Gastrocnemius medialis (tissue), 4 donors: ENCODE measurements around the gene MTREX. TPM values are rescaled to one million over a fixed set of nuclear protein-coding genes. Genes with fewer than 3 reads are reported as not detected.
A peak's percentile ranks its signal among the peaks of the same experiment; 100 is the strongest.

Source experiments
- ATAC-seq, 2 donors: fragments of 150-250 bp; one replicate each; pipeline ENCODE4 v1.9.1; 2016
- DNase-seq, 2 donors: peaks; one replicate each; pipeline ENCODE4 v3.0.0-alpha.2; 2019
- H3K27ac ChIP-seq, 4 donors: fragments of 200-600 bp; sonication (generic); 1 replicate in 1 of 4; 2 replicates in 3 of 4; pipeline ENCODE4 v1.5.1; 2016 to 2018; ENCODE audit warnings: mild to moderate bottlenecking in 2 of 4, moderate library complexity in 1 of 4
- H3K27me3 ChIP-seq, 3 donors: fragments of 200-600 bp; sonication (generic) in 2 of 3; 1 replicate in 1 of 3; 2 replicates in 2 of 3; pipeline versions ENCODE4 v1.5.1 to v1.6.0; 2016 to 2019; ENCODE audit warnings: mild to moderate bottlenecking in 1 of 3, moderate library complexity in 1 of 3
- H3K36me3 ChIP-seq, 2 donors: fragments of 200-600 bp; sonication (generic) in 1 of 2; one replicate each; pipeline ENCODE4 v1.5.1; 2017 to 2018
- H3K4me1 ChIP-seq, 2 donors: fragments of 200-600 bp; sonication (generic) in 1 of 2; one replicate each; pipeline ENCODE4 v1.5.1; 2016 to 2017; ENCODE audit warnings: mild to moderate bottlenecking in 2 of 2
- H3K4me3 ChIP-seq, 4 donors: fragments of 200-600 bp; sonication (generic) in 3 of 4; 1 replicate in 1 of 4; 2 replicates in 3 of 4; pipeline ENCODE4 v1.5.1; 2016 to 2019; ENCODE audit warnings: mild to moderate bottlenecking in 2 of 4
- H3K9me3 ChIP-seq, 3 donors: fragments of 200-600 bp; sonication (generic) in 2 of 3; 1 replicate in 1 of 3; 2 replicates in 2 of 3; pipeline ENCODE4 v1.5.1; 2016 to 2019
- CTCF ChIP-seq, 5 experiments: fragments of 450-650 bp in 3 of 5; fragments of 200-600 bp in 2 of 5; sonication (generic) in 2 of 5; IDR thresholded peaks in 4 of 5; conservative IDR thresholded peaks in 1 of 5; 1 replicate in 4 of 5; 2 replicates in 1 of 5; pipeline ENCODE4 v1.5.1; 2016 to 2019; ENCODE audit warnings: antibody characterized with exemption in 5 of 5, mild to moderate bottlenecking in 3 of 5, moderate library complexity in 3 of 5
- POLR2A ChIP-seq, 2 donors: fragments of 450-650 bp; IDR thresholded peaks; one replicate each; pipeline ENCODE4 v1.6.1; 2017; ENCODE audit warnings: antibody characterized with exemption in 2 of 2, mild to moderate bottlenecking in 2 of 2, moderate library complexity in 2 of 2
- in situ Hi-C, 4 donors: fragments of 200-750 bp; cut with MboI; loops; one replicate each; pipeline versions ENCODE4 v1.15.0 to v1.8.0; 2017; ENCODE audit warnings: low sequenced_read_pairs in 4 of 4
- intact Hi-C: fragments of 100-400 bp; cut with DNase I; formaldehyde crosslinking; loops from one replicate; pipeline ENCODE4 v1.15.1; 2023; ENCODE audit warnings: low total_unique reads
- total RNA-seq, 4 donors: library from RNA; depleted of rRNA; stranded (reverse); fragments of >200 nt; gene quantifications; one replicate each; pipeline versions ENCODE4 v1.1.0 to v1.2.3, GENCODE V29; 2016

MTREX gene
- total RNA-seq, 4 donors from 2014 or later: 92.4 to 124 (median 109) TPM

GRCh38 chr5:55454282-55454681 lies 146.5 kb downstream of the MTREX start:
- Histone ChIP-seq H3K36me3 (no peaks in the 10 kb centered on the region), H3K27me3 (no peaks in the 10 kb centered on the region), H3K27ac (peak overlapping the region in 2 of 4 donors; percentile 7 to 41), H3K9me3 (no peaks in the 10 kb centered on the region), H3K4me1 (peaks cover 28 to 32% of the 10 kb centered on the region in 2 donors), H3K4me3 (no peak overlapping the region)
- ATAC-seq (no peak), DNase-seq (no peak)
- intact Hi-C loops: no loop called here
- TF ChIP-seq POLR2A (IDR thresholded peaks at IDR 0.05) (no peak), CTCF (IDR thresholded peaks at IDR 0.05 in 4 of 5, conservative IDR thresholded peaks at IDR 0.05 in 1 of 5) (no peak)
- in situ Hi-C loops: no loop called here

- no peak for DNase-seq
Measured at GRCh38 chr5:55456216-55456895, 148.6 kb downstream of the MTREX start.

GRCh38 chr5:55459572-55459971 lies 151.8 kb downstream of the MTREX start:
- no peak for TF ChIP-seq CTCF (IDR thresholded peaks at IDR 0.05 in 4 of 5, conservative IDR thresholded peaks at IDR 0.05 in 1 of 5)
- no peak for TF ChIP-seq POLR2A (IDR thresholded peaks at IDR 0.05)
- Histone ChIP-seq H3K36me3 (peaks cover 0 to 3% of the 10 kb centered on the region in 2 donors), H3K9me3 (no peaks in the 10 kb centered on the region), H3K27me3 (no peaks in the 10 kb centered on the region), H3K4me1 (peaks cover 0 to 2% of the 10 kb centered on the region in 2 donors), H3K27ac (no peak overlapping the region), H3K4me3 (no peak overlapping the region)
- no peak for DNase-seq
- ATAC-seq: no peak
- intact Hi-C loops (no loop called here), in situ Hi-C loops (no loop called here)

More at GRCh38 chr5:55456216-55456895, 148.6 kb downstream of the MTREX start:
- H3K9me3 ChIP-seq: no peaks in the 10 kb centered on the region
- H3K36me3 ChIP-seq: no peaks in the 10 kb centered on the region
- H3K27ac ChIP-seq: peak overlapping the region in 2 of 4 donors; percentile 6 to 29
- no peak for TF ChIP-seq CTCF (IDR thresholded peaks at IDR 0.05 in 4 of 5, conservative IDR thresholded peaks at IDR 0.05 in 1 of 5)
- no peak for TF ChIP-seq POLR2A (IDR thresholded peaks at IDR 0.05)
- intact Hi-C loops: no loop called here
- no peak overlapping the region for H3K4me3 ChIP-seq
- H3K4me1 ChIP-seq: peaks cover 18% of the 10 kb centered on the region in 2 donors
- H3K27me3 ChIP-seq: no peaks in the 10 kb centered on the region
- no peak for ATAC-seq
- in situ Hi-C loops: no loop called here

- TF ChIP-seq POLR2A (IDR thresholded peaks at IDR 0.05): no peak
- no peak for TF ChIP-seq CTCF (IDR thresholded peaks at IDR 0.05 in 4 of 5, conservative IDR thresholded peaks at IDR 0.05 in 1 of 5)
- no peaks in the 10 kb centered on the region for H3K9me3 ChIP-seq
- H3K27ac ChIP-seq: peak overlapping the region in 3 of 4 donors; percentile 13 to 36 (median 36)
- peaks cover 3 to 17% of the 10 kb centered on the region in 2 donors for H3K4me1 ChIP-seq
- H3K27me3 ChIP-seq: no peaks in the 10 kb centered on the region
- no peak for ATAC-seq
- H3K4me3 ChIP-seq: no peak overlapping the region
- DNase-seq: no peak
- peaks cover 0 to 12% of the 10 kb centered on the region in 2 donors for H3K36me3 ChIP-seq
- intact Hi-C loops (no loop called here), in situ Hi-C loops (no loop called here)
Measured at GRCh38 chr5:55463613-55464012, 155.8 kb downstream of the MTREX start.
